ENCODE measurements around the gene CLEC16A.
"Not testable (repeated sequence)": the region's sequence is repeated elsewhere in the genome, so short reads cannot be mapped to it uniquely, and the experiment has no call there.

Gene CLEC16A

GRCh38 chr16:10944249-10945064 is at the start of gene CLEC16A:
CLEC16A (plus strand) TSS chr16:10944564; CDS start chr16:10944718, 154 bp downstream.
- peak; percentile 93 for DNase-seq

- DNase-seq, result no peak
These were observed 49.1 kb upstream of the CLEC16A start for GRCh38 chr16:10895053-10895946.

GRCh38 chr16:10896165-10896564 is 48.2 kb upstream of the CLEC16A start:
- no peak for DNase-seq

- DNase-seq, result no peak
These were observed 47.6 kb upstream of the CLEC16A start for GRCh38 chr16:10896723-10897122.

GRCh38 chr16:10897134-10897533 is 47.2 kb upstream of the CLEC16A start:
- DNase-seq, result no peak

GRCh38 chr16:10902999-10903398 is 41.4 kb upstream of the CLEC16A start:
- DNase-seq, result no peak

- DNase-seq, result no peak
These were observed 37.9 kb upstream of the CLEC16A start for GRCh38 chr16:10906482-10906881.

- DNase-seq, result no peak
These were observed 37.2 kb upstream of the CLEC16A start for GRCh38 chr16:10906914-10907756.

GRCh38 chr16:10907757-10908045 is 36.7 kb upstream of the CLEC16A start:
- no peak for DNase-seq

GRCh38 chr16:10911267-10911666 is 33.1 kb upstream of the CLEC16A start:
- DNase-seq, result no peak

- DNase-seq, result no peak
These were observed 27.8 kb upstream of the CLEC16A start for GRCh38 chr16:10916534-10916933.

GRCh38 chr16:10918294-10919002 is 25.9 kb upstream of the CLEC16A start:
- DNase-seq, result peak; percentile 73

- DNase-seq, result no peak
These were observed 25.4 kb upstream of the CLEC16A start for GRCh38 chr16:10919003-10919351.

GRCh38 chr16:10920726-10921427 is 23.5 kb upstream of the CLEC16A start:
- DNase-seq, result no peak

GRCh38 chr16:10921536-10922327 is 22.6 kb upstream of the CLEC16A start:
- no peak for DNase-seq

- DNase-seq, result no peak
These were observed 21.8 kb upstream of the CLEC16A start for GRCh38 chr16:10922328-10923145.

GRCh38 chr16:10923146-10923649 is 21.2 kb upstream of the CLEC16A start:
- DNase-seq, result no peak

GRCh38 chr16:10923650-10924214 is 20.6 kb upstream of the CLEC16A start:
- DNase-seq, result no peak

- DNase-seq, result not testable (repeated sequence)
These were observed 19.1 kb upstream of the CLEC16A start for GRCh38 chr16:10925285-10925684.

- no peak for DNase-seq
These were observed 18.3 kb upstream of the CLEC16A start for GRCh38 chr16:10926094-10926493.

Data from GOT3 (cell line).